ENCODE data around the gene CC2D2B. TPM values are rescaled to one million over a fixed set of nuclear protein-coding genes. Genes with fewer than 3 reads are reported as not detected.
"Not testable (repeated sequence)": the region's sequence is repeated elsewhere in the genome, so short reads cannot be mapped to it uniquely, and the experiment has no call there.

CC2D2B gene
- total and polyA plus RNA-seq, 9 donors: 0.35 to 1.9 (median 0.92) TPM

DNA sequence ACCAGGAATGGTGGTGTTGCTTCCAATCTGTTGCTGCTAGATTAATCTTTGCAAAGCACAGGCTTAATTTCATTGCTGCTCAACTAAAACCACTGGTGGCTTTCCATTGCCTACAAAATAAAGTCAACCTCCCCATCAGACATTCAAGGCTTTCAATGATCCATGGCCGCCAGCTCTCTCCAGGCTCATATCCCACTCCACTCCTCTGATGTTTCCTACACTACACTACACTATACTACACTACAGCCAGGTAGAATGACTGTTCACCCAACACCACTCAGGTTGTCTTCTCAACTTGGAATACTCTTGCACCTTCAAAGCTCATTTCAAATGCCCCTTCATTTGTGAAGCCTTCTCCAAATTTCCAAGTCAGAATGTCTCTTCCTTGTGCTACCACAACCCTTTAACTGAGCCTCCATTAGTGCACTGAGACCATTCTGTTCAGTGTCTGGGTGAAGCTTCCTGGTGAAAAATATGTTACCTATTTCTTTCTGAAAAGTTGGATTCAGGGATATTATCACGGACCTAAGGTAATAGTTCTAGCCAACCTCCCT is 35.5 kb upstream of the CC2D2B start:
- DNase-seq: no peak
- 59 to 98% (median 96%) methylated on average over 2 of the region's 2 CpGs for WGBS, 3 donors
- H3K4me3 ChIP-seq: no peak overlapping the region
- H3K27me3 ChIP-seq: no peaks in the 10 kb centered on the region
- TF ChIP-seq POLR2A (IDR thresholded peaks at IDR 0.05): no peak
- TF ChIP-seq, protein P1, sequence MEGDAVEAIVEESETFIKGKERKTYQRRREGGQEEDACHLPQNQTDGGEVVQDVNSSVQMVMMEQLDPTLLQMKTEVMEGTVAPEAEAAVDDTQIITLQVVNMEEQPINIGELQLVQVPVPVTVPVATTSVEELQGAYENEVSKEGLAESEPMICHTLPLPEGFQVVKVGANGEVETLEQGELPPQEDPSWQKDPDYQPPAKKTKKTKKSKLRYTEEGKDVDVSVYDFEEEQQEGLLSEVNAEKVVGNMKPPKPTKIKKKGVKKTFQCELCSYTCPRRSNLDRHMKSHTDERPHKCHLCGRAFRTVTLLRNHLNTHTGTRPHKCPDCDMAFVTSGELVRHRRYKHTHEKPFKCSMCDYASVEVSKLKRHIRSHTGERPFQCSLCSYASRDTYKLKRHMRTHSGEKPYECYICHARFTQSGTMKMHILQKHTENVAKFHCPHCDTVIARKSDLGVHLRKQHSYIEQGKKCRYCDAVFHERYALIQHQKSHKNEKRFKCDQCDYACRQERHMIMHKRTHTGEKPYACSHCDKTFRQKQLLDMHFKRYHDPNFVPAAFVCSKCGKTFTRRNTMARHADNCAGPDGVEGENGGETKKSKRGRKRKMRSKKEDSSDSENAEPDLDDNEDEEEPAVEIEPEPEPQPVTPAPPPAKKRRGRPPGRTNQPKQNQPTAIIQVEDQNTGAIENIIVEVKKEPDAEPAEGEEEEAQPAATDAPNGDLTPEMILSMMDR (IDR thresholded peaks at IDR 0.05): no peak
- TF ChIP-seq EP300 (IDR thresholded peaks at IDR 0.05): no peak
- H3K9me3 ChIP-seq: no peaks in the 10 kb centered on the region
- no peak overlapping the region for H3K27ac ChIP-seq
- H3K4me1 ChIP-seq (ENCODE audit: insufficient read depth): no peaks in the 10 kb centered on the region
- intact Hi-C loops (cut with DNase I): no loop called here
- H3K36me3 ChIP-seq: no peaks in the 10 kb centered on the region

DNA sequence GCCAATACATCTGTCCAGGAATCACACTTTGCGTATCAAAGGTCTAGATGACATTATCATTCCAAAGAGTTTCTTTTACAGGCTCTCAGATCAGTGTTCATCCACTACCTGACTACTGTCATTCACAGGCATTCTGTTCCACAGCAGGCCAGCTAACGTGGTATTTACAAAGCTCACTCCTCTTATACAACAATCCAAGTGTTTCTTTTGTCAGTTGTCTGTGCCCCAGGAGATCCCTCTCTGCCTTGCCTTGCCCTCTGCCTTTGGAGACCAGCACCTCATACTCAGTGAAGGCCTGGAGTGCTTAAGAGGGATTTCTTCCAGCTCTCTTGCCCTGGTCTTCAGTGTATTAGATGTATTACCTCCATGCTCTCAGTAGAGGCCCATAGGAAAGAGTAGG is 34.6 kb upstream of the CC2D2B start:
- DNase-seq: no peak
- Histone ChIP-seq H3K4me1 (ENCODE audit: insufficient read depth) (no peaks in the 10 kb centered on the region), H3K27ac (no peak overlapping the region), H3K9me3 (no peaks in the 10 kb centered on the region), H3K4me3 (no peak overlapping the region), H3K27me3 (no peaks in the 10 kb centered on the region), H3K36me3 (no peaks in the 10 kb centered on the region)
- TF ChIP-seq, protein P1 (IDR thresholded peaks at IDR 0.05): no peak
- TF ChIP-seq POLR2A (IDR thresholded peaks at IDR 0.05): no peak
- no peak for TF ChIP-seq EP300 (IDR thresholded peaks at IDR 0.05)
- intact Hi-C loops (cut with DNase I): no loop called here
- WGBS, 3 donors: 97 to 98% (median 98%) methylated on average over 2 of the region's 2 CpGs

DNA sequence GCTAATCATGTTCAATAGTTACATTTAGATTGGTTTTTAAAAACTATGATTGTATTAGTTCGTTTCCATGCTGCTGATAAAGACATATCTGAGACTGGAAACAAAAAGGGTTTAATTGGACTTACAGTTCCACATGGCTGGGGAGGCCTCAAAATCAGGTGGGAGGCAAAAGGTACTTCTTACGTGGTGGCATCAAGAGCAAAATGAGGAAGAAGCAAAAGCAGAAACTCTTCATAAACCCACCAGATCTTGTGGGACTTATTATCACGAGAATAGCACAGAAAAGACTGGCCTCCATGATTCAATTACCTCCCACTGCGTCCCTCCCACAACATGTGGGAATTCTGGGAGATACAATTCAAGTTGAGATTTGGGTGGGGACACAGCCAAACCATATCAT is 34.1 kb upstream of the CC2D2B start:
- no peaks in the 10 kb centered on the region for H3K4me1 ChIP-seq (ENCODE audit: insufficient read depth)
- no peaks in the 10 kb centered on the region for H3K9me3 ChIP-seq
- no peak overlapping the region for H3K4me3 ChIP-seq
- 88 to 94% (median 93%) methylated on average over 4 of the region's 4 CpGs for WGBS, 3 donors
- TF ChIP-seq EP300 (IDR thresholded peaks at IDR 0.05) (no peak), POLR2A (IDR thresholded peaks at IDR 0.05) (no peak)
- TF ChIP-seq, protein P1 (IDR thresholded peaks at IDR 0.05): no peak
- no peak for DNase-seq
- intact Hi-C loops (cut with DNase I): no loop called here
- no peak overlapping the region for H3K27ac ChIP-seq
- H3K27me3 ChIP-seq: no peaks in the 10 kb centered on the region
- no peaks in the 10 kb centered on the region for H3K36me3 ChIP-seq

DNA sequence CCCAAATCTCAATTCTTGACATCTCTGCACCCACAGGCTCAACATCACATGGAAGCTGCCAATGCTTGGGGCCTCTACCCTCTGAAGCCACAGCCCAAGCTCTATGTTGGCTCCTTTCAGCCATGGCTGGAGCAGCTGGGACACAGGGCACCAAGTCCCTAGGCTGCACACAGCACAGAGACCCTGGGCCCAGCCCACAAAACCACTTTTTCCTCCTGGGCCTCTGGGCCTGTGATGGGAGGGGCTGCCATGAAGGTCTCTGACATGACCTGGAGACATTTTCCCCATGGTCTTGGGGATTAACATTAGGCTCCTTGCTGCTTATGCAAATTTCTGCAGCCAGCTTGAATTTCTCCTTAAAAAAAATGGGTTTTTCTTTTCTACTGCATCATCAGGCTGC is 33.0 kb upstream of the CC2D2B start:
- DNase-seq; H3K36me3 ChIP-seq; H3K4me1 ChIP-seq (ENCODE audit: insufficient read depth); H3K27ac ChIP-seq; H3K27me3 ChIP-seq; intact Hi-C loops (cut with DNase I); H3K9me3 ChIP-seq; H3K4me3 ChIP-seq: not testable (repeated sequence)

DNA sequence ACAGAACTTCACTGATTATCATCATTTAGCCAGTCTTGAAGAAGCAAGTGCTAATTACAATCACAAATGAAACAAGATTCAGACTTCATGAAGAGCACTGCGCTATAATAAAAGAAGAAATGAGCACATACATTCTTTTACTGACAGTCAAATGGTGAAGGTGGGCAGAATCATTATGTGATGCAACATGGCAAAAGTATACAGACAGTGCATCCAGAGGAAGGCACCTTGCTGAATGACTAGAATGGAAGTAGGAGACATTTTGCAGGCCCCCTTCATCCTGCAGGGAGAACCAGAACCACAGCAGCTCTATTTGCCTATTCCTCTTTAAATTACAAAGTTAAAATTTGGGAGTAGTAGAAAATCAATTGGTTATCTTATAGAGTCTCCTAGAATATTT is 31.0 kb upstream of the CC2D2B start:
- H3K4me1 ChIP-seq (ENCODE audit: insufficient read depth): no peaks in the 10 kb centered on the region
- H3K27me3 ChIP-seq: no peaks in the 10 kb centered on the region
- intact Hi-C loops (cut with DNase I): no loop called here
- H3K4me3 ChIP-seq: no peak overlapping the region
- H3K27ac ChIP-seq: no peak overlapping the region
- DNase-seq: no peak
- 98 to 100% (median 99%) methylated on average over 1 of the region's 1 CpG for WGBS, 3 donors
- no peaks in the 10 kb centered on the region for H3K36me3 ChIP-seq
- TF ChIP-seq EP300 (IDR thresholded peaks at IDR 0.05): no peak
- TF ChIP-seq, protein P1 (IDR thresholded peaks at IDR 0.05): no peak
- no peaks in the 10 kb centered on the region for H3K9me3 ChIP-seq
